WTC11 (cell line): ENCODE data around the gene RAPGEF1. TPM values are rescaled to one million over a fixed set of nuclear protein-coding genes. Genes with fewer than 3 reads are reported as not detected.
A peak's percentile ranks its signal among the peaks of the same experiment; 100 is the strongest.

ENCODE experiments used
- ATAC-seq: fragments of 200-7000 bp; cut with Tn5 transposase; 2 replicates; pipeline ENCODE4 v1.10.0; 2021; ENCODE audit warnings: mild to moderate bottlenecking, moderate library complexity
- CTCF ChIA-PET: fragments of 300-600 bp; sonication (Branson Sonifier 250); formaldehyde crosslinking; loops from one replicate; lab custom pipeline; 2021; ENCODE audit warnings: antibody characterized with exemption; lab: Charles Lee
- POLR2A ChIA-PET: fragments of 350-600 bp; sonication (Branson Sonifier 250); formaldehyde crosslinking; loops from one replicate; lab custom pipeline; 2021; ENCODE audit warnings: antibody characterized with exemption; lab: Charles Lee
- DNase-seq: peaks from one replicate; pipeline ENCODE4 v3.0.0; 2021; ENCODE audit warnings: low spot score
- H3K27ac Mint-ChIP-seq: 2 replicates; pipeline ENCODE4 v1.8.0; 2021; ENCODE audit warnings: mixed read lengths
- H3K27me3 Mint-ChIP-seq: 2 replicates; pipeline ENCODE4 v1.8.0; 2021; ENCODE audit warnings: low read depth, mild to moderate bottlenecking, moderate library complexity, mixed read lengths
- H3K36me3 Mint-ChIP-seq: 2 replicates; pipeline ENCODE4 v1.8.0; 2021; ENCODE audit warnings: mixed read lengths
- H3K4me1 Mint-ChIP-seq: 2 replicates; pipeline ENCODE4 v1.8.0; 2022; ENCODE audit warnings: mixed read lengths
- H3K4me3 Mint-ChIP-seq: 2 replicates; pipeline ENCODE4 v1.8.0; 2021; ENCODE audit warnings: mild to moderate bottlenecking, moderate library complexity, mixed read lengths
- H3K9me3 Mint-ChIP-seq: 2 replicates; pipeline ENCODE4 v1.8.0; 2021; ENCODE audit warnings: mixed read lengths
- ARID4B ChIP-seq: sonication (generic); formaldehyde crosslinking; IDR thresholded peaks from 2 replicates; pipeline ENCODE4 v1.8.0; 2023; ENCODE audit warnings: missing genetic modification reagents, mild to moderate bottlenecking, borderline replicate concordance
- ATF1 ChIP-seq: sonication (generic); formaldehyde crosslinking; IDR thresholded peaks from 2 replicates; pipeline ENCODE4 v1.8.1; 2023; ENCODE audit warnings: mild to moderate bottlenecking, moderate library complexity, missing genetic modification reagents
- ESRRA ChIP-seq: sonication (generic); formaldehyde crosslinking; IDR thresholded peaks from 2 replicates; pipeline ENCODE4 v1.8.1; 2022; ENCODE audit warnings: mild to moderate bottlenecking, missing genetic modification reagents, borderline replicate concordance
- ETV6 ChIP-seq: sonication (generic); formaldehyde crosslinking; IDR thresholded peaks from 2 replicates; pipeline ENCODE4 v1.8.1; 2022; ENCODE audit warnings: mild to moderate bottlenecking, missing genetic modification reagents
- GABPB1 ChIP-seq: sonication (generic); formaldehyde crosslinking; IDR thresholded peaks from 2 replicates; pipeline ENCODE4 v1.8.1; 2023; ENCODE audit warnings: mild to moderate bottlenecking, missing genetic modification reagents
- MXD4 ChIP-seq: fragments of 250-450 bp; sonication (Bioruptor Pico); IDR thresholded peaks from 2 replicates; pipeline ENCODE4 v1.8.0; 2021; ENCODE audit warnings: mild to moderate bottlenecking, moderate library complexity, borderline replicate concordance
- NFE2L1 ChIP-seq: sonication (generic); formaldehyde crosslinking; IDR thresholded peaks from 2 replicates; pipeline ENCODE4 v1.8.1; 2023; ENCODE audit warnings: missing genetic modification reagents
- NFYB ChIP-seq: sonication (generic); formaldehyde crosslinking; conservative IDR thresholded peaks from 2 replicates; pipeline ENCODE4 v1.8.0; 2022; ENCODE audit warnings: low read depth, missing genetic modification reagents
- NR1H2 ChIP-seq: sonication (generic); formaldehyde crosslinking; IDR thresholded peaks from 2 replicates; pipeline ENCODE4 v1.9.0; 2021; ENCODE audit warnings: mild to moderate bottlenecking, moderate library complexity, missing genetic modification reagents
- TP53 ChIP-seq: sonication (generic); formaldehyde crosslinking; IDR thresholded peaks from 2 replicates; pipeline ENCODE4 v1.8.1; 2023; ENCODE audit warnings: mild to moderate bottlenecking, missing genetic modification reagents
- USF1 ChIP-seq: sonication (generic); formaldehyde crosslinking; IDR thresholded peaks from 2 replicates; pipeline ENCODE4 v1.8.0; 2022; ENCODE audit warnings: mild to moderate bottlenecking, missing genetic modification reagents
- USF2 ChIP-seq: sonication (generic); formaldehyde crosslinking; IDR thresholded peaks from 2 replicates; pipeline ENCODE4 v1.8.1; 2023; ENCODE audit warnings: mild to moderate bottlenecking, missing genetic modification reagents, moderate library complexity
- ZBTB43 ChIP-seq: sonication (generic); formaldehyde crosslinking; IDR thresholded peaks from 2 replicates; pipeline ENCODE4 v1.8.1; 2023; ENCODE audit warnings: mild to moderate bottlenecking, missing genetic modification reagents
- ZNF121 ChIP-seq: sonication (generic); formaldehyde crosslinking; IDR thresholded peaks from 2 replicates; pipeline ENCODE4 v1.8.0; 2023; ENCODE audit warnings: missing genetic modification reagents
- ZNF317 ChIP-seq: sonication (generic); formaldehyde crosslinking; IDR thresholded peaks from 2 replicates; pipeline ENCODE4 v1.8.1; 2023; ENCODE audit warnings: low read depth, mild to moderate bottlenecking, moderate library complexity, missing genetic modification reagents, borderline replicate concordance
- total RNA-seq: library from RNA; stranded (reverse); gene quantifications from 3 replicates; pipeline ENCODE4 v1.2.3, GENCODE V29; 2021

Gene RAPGEF1
- total RNA-seq, 1 experiment from 2014 or later, result 66.2 TPM

DNA sequence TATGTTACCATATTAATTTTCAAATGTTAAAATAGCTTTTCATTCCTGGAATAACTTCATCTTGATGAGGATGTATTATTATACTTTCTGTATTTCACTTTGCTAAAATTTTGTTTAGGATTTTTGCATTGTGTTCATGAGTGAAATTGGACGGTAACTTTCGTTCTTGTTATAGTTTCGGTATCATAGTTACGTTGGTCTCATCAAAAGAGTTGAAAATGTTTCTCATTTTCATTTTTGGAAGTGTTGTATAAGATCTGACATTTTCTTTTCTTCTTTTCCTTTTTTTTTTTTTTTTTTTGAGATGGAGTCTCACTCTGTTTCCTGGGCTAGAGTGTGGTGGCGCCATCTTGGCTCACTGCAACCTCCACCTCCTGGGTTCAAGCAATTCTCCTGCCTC is 174.5 kb downstream of the RAPGEF1 start (continued):
- no peak for TF ChIP-seq ARID4B (CRISPR knock-in tag)
- no peak for TF ChIP-seq MXD4 (CRISPR knock-in tag)
- TF ChIP-seq ZBTB43 (CRISPR knock-in tag), result no peak
- no peak for TF ChIP-seq ETV6 (CRISPR knock-in tag)
- TF ChIP-seq NFE2L1 (CRISPR knock-in tag), result no peak
- TF ChIP-seq ESRRA (CRISPR knock-in tag), result no peak
- TF ChIP-seq ZNF121, result no peak
- TF ChIP-seq NR1H2 (CRISPR knock-in tag), result no peak
- TF ChIP-seq USF2 (CRISPR knock-in tag), result no peak
- no peak for TF ChIP-seq USF1 (CRISPR knock-in tag)
- no peak for TF ChIP-seq TP53

- H3K36me3 Mint-ChIP-seq, result peaks cover 11% of the 10 kb centered on the region
- POLR2A ChIA-PET, result interaction anchor here (0.6 kb wide), 1 partner anchor 9 kb away, joined by 3 read pairs; no protein-coding TSS in a partner anchor
- H3K9me3 Mint-ChIP-seq, result peaks cover 42% of the 10 kb centered on the region
- DNase-seq (no peak), ATAC-seq (no peak)
- peaks cover 9% of the 10 kb centered on the region for H3K27me3 Mint-ChIP-seq
- CTCF ChIA-PET, result interaction anchor here (0.6 to 1.3 kb wide), 5 partner anchors 8 to 193 kb away, joined by 3 read pairs; no protein-coding TSS in a partner anchor
- H3K4me1 Mint-ChIP-seq, result peaks cover 7% of the 10 kb centered on the region
- H3K4me3 Mint-ChIP-seq, result no peak overlapping the region
- TF ChIP-seq NFYB (no peak), ZNF121 (0 out of 2 replicates have a peak, but pooled peaks have one; percentile 8), GABPB1 (CRISPR knock-in tag) (peak; percentile 53; the same call in 1 of the 2 replicates), USF2 (CRISPR knock-in tag) (no peak), ATF1 (CRISPR knock-in tag) (no peak), ZNF317 (CRISPR knock-in tag) (peak; percentile 90), USF1 (CRISPR knock-in tag) (no peak)
- H3K27ac Mint-ChIP-seq, result no peak overlapping the region
These were observed 177.6 kb downstream of the RAPGEF1 start for GRCh38 chr9:131562032-131562959.
